Neutrophil (primary cell): ENCODE measurements around the gene MEX3A.

Experiments used
- H3K27ac ChIP-seq: fragments of 200-600 bp; sonication (generic); 2 replicates; pipeline ENCODE4 v1.5.1; 2016; ENCODE audit warnings: mild to moderate bottlenecking, moderate library complexity
- H3K27me3 ChIP-seq: fragments of 200-600 bp; sonication (generic); 2 replicates; pipeline ENCODE4 v1.6.0; 2016; ENCODE audit warnings: mild to moderate bottlenecking
- H3K36me3 ChIP-seq: fragments of 200-600 bp; sonication (generic); 2 replicates; pipeline ENCODE4 v1.5.1; 2017
- H3K4me1 ChIP-seq, 2 experiments: fragments of 200-600 bp in 1 of 2; sonication (generic) in 1 of 2; 1 replicate in 1 of 2; 2 replicates in 1 of 2; pipeline versions ENCODE4 v1.5.1 to v1.6.1; 2013 to 2016; ENCODE audit warnings: low read depth in 1 of 2, low read length in 1 of 2, mild to moderate bottlenecking in 1 of 2, moderate library complexity in 1 of 2; ENCODE audit not compliant: control insufficient read depth in 1 of 2, insufficient read depth in 1 of 2
- H3K4me3 ChIP-seq, 2 experiments: fragments of 200-600 bp in 1 of 2; sonication (generic) in 1 of 2; 1 replicate in 1 of 2; 2 replicates in 1 of 2; pipeline ENCODE4 v1.5.1; 2013 to 2016; ENCODE audit warnings: low read depth in 1 of 2, low read length in 1 of 2, mild to moderate bottlenecking in 1 of 2, moderate library complexity in 1 of 2
- H3K9me3 ChIP-seq: fragments of 200-600 bp; sonication (generic); 2 replicates; pipeline ENCODE4 v1.5.1; 2016
- CTCF ChIP-seq: fragments of 200-600 bp; sonication (generic); IDR thresholded peaks from 2 replicates; pipeline ENCODE4 v1.5.1; 2016; ENCODE audit warnings: antibody characterized with exemption

The MEX3A gene

GRCh38 chr1:156053768-156054499 lies 28.3 kb downstream of the MEX3A start, which contains the start of gene UBQLN4:
Gene UBQLN4 (minus strand): TSS chr1:156053798. CDS start chr1:156053701, 97 bp downstream.
- Histone ChIP-seq H3K9me3 (no peaks in the 10 kb centered on the region), H3K4me3 (peak within 1 kb of the TSS; percentile 87 to 98), H3K4me1 (peaks cover 22 to 31% of the 10 kb centered on the region in 2 experiments), H3K27me3 (no peaks in the 10 kb centered on the region), H3K27ac (peak within 1 kb of the TSS; percentile 85), H3K36me3 (peaks cover 15% of the 10 kb centered on the region)
- peak; percentile 72 for TF ChIP-seq CTCF

DNA sequence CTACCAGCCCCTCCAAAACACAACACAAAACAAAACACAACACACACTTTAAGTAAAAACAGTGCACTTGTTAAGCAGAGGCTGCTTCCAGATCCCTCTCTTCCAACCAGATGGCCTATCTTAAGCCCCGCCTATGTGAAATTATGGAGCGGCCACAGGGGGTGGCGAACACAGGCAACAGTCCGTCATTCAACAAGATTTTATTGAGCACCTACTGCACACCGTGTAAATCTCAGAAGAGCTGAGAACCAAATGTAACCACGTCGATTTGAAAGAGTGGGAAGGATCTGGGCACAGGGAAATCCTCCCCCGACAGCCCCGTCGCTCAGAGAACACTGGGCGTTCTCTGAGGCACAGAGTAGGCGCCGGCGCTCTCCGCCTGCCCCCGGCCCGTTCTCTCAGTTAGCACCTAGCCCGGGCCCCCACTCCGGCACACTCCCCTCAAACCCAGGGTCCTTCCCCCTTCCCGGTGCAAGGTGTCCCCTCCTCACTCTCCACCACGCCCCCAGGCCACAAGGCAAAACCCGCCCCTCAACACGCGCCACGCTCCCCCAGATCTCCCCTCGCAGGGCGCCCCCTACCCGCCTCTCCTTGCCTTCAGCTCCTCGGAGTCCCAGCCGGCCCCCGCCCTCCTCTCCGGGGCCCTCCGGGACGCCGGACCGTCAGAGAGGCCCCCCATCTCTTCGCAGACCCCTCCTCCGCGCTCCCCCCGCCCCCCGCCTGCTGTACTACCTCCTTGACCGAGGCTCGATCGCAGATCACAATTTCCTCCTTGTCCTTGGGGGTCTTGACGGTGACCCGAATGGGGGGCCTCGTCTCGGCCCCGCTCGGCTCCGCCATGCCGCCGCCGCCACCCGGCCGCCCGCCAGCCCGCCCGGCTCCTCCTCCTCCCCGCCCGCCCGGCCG lies 29.1 kb downstream of the MEX3A start:
- Histone ChIP-seq H3K27me3 (no peaks in the 10 kb centered on the region), H3K36me3 (peaks cover 8% of the 10 kb centered on the region), H3K9me3 (no peaks in the 10 kb centered on the region), H3K27ac (peak overlapping the region; percentile 85), H3K4me3 (peak overlapping the region; percentile 87 to 98), H3K4me1 (peaks cover 22 to 31% of the 10 kb centered on the region in 2 experiments)
- TF ChIP-seq CTCF: no peak

DNA sequence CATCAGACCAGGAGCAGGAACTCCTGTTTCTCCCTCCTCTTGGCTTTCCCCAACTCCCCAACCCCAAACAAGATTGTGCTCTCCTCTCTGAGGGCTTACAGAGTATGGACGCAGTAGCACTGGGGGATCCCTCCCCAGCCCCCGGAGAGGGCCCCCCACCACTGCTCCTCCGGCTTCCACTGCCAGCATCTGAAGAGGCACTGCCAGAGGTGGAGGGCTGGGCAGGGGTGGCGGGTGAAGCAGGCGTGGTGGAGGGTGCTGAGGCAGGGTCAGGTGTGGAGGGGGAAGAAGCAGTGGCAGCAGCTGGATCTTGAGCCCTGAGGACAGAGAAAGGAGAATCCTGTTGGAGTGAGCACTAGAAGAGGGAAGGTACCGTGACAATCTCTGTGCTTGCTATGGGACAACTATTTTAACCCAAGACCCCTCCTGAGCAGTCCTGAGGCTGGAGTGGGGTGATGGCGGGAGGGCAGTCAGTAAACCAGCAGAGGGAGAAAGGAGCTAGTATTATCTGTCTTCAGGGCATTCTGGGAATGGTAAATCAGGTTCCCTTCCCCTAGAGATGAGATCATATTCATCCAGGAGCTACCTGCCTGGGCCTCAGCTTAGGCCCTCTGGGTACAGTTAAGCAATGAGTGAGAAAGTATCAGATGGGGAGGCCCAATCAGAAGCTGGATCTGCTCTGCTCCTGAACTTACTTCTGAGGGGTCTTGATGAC lies 31.1 kb downstream of the MEX3A start:
- TF ChIP-seq CTCF: no peak
- Histone ChIP-seq H3K9me3 (no peaks in the 10 kb centered on the region), H3K4me1 (peaks cover 19 to 29% of the 10 kb centered on the region in 2 experiments), H3K27me3 (no peaks in the 10 kb centered on the region), H3K4me3 (no peak overlapping the region), H3K36me3 (no peaks in the 10 kb centered on the region), H3K27ac (no peak overlapping the region)

DNA sequence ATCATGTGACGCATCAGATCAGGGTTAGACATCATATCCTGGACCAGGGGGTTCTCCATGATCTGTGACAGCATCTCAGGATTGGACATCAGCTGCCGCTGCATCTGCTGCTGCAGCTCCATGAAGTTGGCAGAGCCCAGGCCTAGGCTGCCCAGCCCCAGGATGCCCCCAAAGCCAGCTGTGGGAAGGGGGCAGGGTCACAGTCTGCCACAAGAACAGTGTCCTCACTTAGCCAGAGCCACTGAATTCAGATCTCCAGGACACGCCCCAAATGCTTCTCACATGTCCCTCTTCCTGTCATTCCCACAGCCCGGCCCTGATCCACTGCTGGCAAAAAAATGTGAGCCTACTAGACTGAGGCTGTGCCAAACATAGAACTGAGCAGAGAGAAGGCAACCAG lies 31.9 kb downstream of the MEX3A start:
- H3K4me1 ChIP-seq: peaks cover 11 to 21% of the 10 kb centered on the region in 2 experiments

More for the DNA sequence above, 31.9 kb downstream of the MEX3A start:
- no peak for TF ChIP-seq CTCF
- H3K4me3 ChIP-seq: no peak overlapping the region
- no peaks in the 10 kb centered on the region for H3K36me3 ChIP-seq
- no peaks in the 10 kb centered on the region for H3K27me3 ChIP-seq
- H3K27ac ChIP-seq: no peak overlapping the region
- no peaks in the 10 kb centered on the region for H3K9me3 ChIP-seq
